ENCODE data around the gene CENPM. TPM values are rescaled to one million over a fixed set of nuclear protein-coding genes. Genes with fewer than 3 reads are reported as not detected.
"Not testable (repeated sequence)": the region's sequence is repeated elsewhere in the genome, so short reads cannot be mapped to it uniquely, and the experiment has no call there.

CENPM gene
- polyA plus RNA-seq, 10 donors, result 4.3 to 9.7 (median 6.0) TPM

- DNase-seq, result no peak
Measured at GRCh38 chr22:41969110-41969646, 22.2 kb upstream of the CENPM start, which contains the start of gene SEPTIN3. SEPTIN3 (plus strand) TSS chr22:41969443; CDS start chr22:41971493, 2,050 bp downstream.

- no peak for DNase-seq
Measured at GRCh38 chr22:41968601-41969000, 21.6 kb upstream of the CENPM start.

GRCh38 chr22:41966607-41967240, 19.8 kb upstream of the CENPM start:
- peak; percentile 39 to 71 (median 45) for DNase-seq

GRCh38 chr22:41966225-41966606, 19.3 kb upstream of the CENPM start:
- no peak for DNase-seq

GRCh38 chr22:41964112-41964491, 17.1 kb upstream of the CENPM start:
- no peak for DNase-seq

- DNase-seq, result no peak
Measured at GRCh38 chr22:41963453-41964111, 16.6 kb upstream of the CENPM start.

GRCh38 chr22:41957941-41958556, 11.1 kb upstream of the CENPM start:
- DNase-seq, result no peak

GRCh38 chr22:41952713-41953112, 5.8 kb upstream of the CENPM start:
- no peak for DNase-seq

- DNase-seq, result no peak
Measured at GRCh38 chr22:41951898-41952474, 5.0 kb upstream of the CENPM start, which contains the start of gene SMIM45. SMIM45 (plus strand) TSS chr22:41952150.

GRCh38 chr22:41949297-41949965, 2.5 kb upstream of the CENPM start:
- DNase-seq, result no peak

GRCh38 chr22:41948928-41949296, 2.0 kb upstream of the CENPM start:
- not testable (repeated sequence) for DNase-seq

GRCh38 chr22:41948142-41948541, 1.2 kb upstream of the CENPM start:
- DNase-seq, result no peak

- DNase-seq, result no peak
Measured at GRCh38 chr22:41947424-41948080, 600 bp upstream of the CENPM start.

- no peak for DNase-seq
Measured at GRCh38 chr22:41943661-41944209, 3.2 kb downstream of the CENPM start.

GRCh38 chr22:41940832-41941765, 5.9 kb downstream of the CENPM start:
- peak; percentile 68 to 89 (median 83) for DNase-seq

- no peak for DNase-seq
Measured at GRCh38 chr22:41939981-41940831, 6.7 kb downstream of the CENPM start.

GRCh38 chr22:41936894-41937169, 10.1 kb downstream of the CENPM start:
- no peak for DNase-seq

- DNase-seq, result no peak
Measured at GRCh38 chr22:41935509-41935908, 11.4 kb downstream of the CENPM start.

GRCh38 chr22:41935015-41935351, 12.0 kb downstream of the CENPM start:
- no peak for DNase-seq

Data from muscle of back (tissue), 11 donors.